Measurements from ENCODE around the gene PLD1.

DNA sequence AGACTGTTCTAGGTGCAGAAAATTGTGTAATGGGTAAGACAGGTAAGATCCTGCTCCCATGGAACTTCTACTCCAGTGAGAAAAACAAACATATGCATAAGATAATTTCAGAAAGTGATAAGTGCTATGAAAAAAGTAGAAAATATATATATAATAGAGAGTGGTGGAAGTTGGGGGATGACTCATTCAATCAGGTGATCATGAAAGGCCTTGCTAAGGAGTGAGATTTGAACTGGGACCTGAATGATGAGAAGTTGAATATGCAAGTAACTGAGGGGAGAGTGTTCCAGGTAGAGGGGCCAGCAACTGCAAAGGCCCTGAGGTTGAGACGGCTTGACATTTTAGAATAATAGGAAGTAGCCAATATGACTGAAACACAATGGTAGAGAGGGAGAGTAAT is 257.8 kb downstream of the PLD1 start:
- TF ChIP-seq, protein P1, sequence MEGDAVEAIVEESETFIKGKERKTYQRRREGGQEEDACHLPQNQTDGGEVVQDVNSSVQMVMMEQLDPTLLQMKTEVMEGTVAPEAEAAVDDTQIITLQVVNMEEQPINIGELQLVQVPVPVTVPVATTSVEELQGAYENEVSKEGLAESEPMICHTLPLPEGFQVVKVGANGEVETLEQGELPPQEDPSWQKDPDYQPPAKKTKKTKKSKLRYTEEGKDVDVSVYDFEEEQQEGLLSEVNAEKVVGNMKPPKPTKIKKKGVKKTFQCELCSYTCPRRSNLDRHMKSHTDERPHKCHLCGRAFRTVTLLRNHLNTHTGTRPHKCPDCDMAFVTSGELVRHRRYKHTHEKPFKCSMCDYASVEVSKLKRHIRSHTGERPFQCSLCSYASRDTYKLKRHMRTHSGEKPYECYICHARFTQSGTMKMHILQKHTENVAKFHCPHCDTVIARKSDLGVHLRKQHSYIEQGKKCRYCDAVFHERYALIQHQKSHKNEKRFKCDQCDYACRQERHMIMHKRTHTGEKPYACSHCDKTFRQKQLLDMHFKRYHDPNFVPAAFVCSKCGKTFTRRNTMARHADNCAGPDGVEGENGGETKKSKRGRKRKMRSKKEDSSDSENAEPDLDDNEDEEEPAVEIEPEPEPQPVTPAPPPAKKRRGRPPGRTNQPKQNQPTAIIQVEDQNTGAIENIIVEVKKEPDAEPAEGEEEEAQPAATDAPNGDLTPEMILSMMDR (IDR thresholded peaks at IDR 0.05), result no peak
- no peak for TF ChIP-seq POLR2A (IDR thresholded peaks at IDR 0.05)

All from heart left ventricle (tissue), 13 donors.